Peyer's patch (tissue), 4 donors: ENCODE data around the gene GRHPR.

Source experiments
- POLR2A ChIP-seq, 2 donors: fragments of 450-650 bp; IDR thresholded peaks; one replicate each; pipeline ENCODE4 v1.5.1; 2017; ENCODE audit warnings: antibody characterized with exemption in 2 of 2, mild to moderate bottlenecking in 2 of 2, moderate library complexity in 2 of 2
- TF ChIP-seq, protein P1 (sequence below), 6 experiments: fragments of 450-650 bp in 4 of 6; fragments of 200-600 bp in 2 of 6; sonication (generic) in 1 of 6; IDR thresholded peaks; one replicate each; pipeline ENCODE4 v1.5.1; 2017 to 2019; ENCODE audit warnings: antibody characterized with exemption in 6 of 6, mild to moderate bottlenecking in 3 of 6, moderate library complexity in 1 of 6

DNA sequence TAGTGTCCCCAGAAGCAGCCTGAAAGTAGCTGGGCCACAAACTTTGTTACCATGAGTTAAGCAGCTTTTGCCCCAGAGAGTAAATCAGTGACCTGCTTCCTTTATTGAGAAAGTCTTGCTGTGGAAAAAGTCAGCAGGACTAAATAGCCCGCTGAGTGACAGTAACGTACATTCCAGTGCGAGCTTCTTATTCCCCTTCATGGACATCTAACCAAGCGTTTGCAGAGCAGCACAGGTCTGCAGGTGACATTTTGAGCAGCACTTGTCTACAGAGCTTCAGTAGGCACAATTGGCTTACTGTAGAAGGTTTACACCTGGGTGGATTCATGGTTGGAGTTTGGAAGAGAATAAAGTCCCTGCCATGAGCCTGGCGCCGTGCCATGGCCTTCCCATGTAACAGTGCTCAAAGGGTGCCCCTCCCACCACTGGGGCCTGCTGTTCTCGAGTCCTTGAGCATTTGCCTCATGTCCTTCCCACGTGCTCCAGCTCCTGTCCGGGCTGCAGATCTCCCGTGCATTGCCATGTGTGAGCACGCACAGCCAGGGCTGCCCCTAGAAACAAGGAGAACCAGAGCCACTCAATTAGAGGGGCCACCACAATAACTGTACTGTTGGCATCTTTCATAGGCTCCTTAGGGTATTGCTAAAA, 41.3 kb upstream of the GRHPR start:
- TF ChIP-seq, protein P1, sequence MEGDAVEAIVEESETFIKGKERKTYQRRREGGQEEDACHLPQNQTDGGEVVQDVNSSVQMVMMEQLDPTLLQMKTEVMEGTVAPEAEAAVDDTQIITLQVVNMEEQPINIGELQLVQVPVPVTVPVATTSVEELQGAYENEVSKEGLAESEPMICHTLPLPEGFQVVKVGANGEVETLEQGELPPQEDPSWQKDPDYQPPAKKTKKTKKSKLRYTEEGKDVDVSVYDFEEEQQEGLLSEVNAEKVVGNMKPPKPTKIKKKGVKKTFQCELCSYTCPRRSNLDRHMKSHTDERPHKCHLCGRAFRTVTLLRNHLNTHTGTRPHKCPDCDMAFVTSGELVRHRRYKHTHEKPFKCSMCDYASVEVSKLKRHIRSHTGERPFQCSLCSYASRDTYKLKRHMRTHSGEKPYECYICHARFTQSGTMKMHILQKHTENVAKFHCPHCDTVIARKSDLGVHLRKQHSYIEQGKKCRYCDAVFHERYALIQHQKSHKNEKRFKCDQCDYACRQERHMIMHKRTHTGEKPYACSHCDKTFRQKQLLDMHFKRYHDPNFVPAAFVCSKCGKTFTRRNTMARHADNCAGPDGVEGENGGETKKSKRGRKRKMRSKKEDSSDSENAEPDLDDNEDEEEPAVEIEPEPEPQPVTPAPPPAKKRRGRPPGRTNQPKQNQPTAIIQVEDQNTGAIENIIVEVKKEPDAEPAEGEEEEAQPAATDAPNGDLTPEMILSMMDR (IDR thresholded peaks at IDR 0.05), result no peak
- TF ChIP-seq POLR2A (IDR thresholded peaks at IDR 0.05), result no peak
